Heart right ventricle (tissue), 16 donors: ENCODE results near the gene ZNF222. TPM values are rescaled to one million over a fixed set of nuclear protein-coding genes. Genes with fewer than 3 reads are reported as not detected.

Experiments used
- ATAC-seq, 8 donors: fragments of 200-7000 bp; cut with Tn5 transposase; one replicate each; pipeline ENCODE4 v1.9.1; 2020; ENCODE audit warnings: mild to moderate bottlenecking in 8 of 8, moderate library complexity in 8 of 8, moderate number of reproducible peaks in 1 of 8
- DNase-seq, 2 donors: peaks; one replicate each; pipeline ENCODE4 v3.0.0-alpha.2; 2020
- H3K27ac ChIP-seq, 10 donors: fragments of 200-600 bp; sonication (generic) in 2 of 10; one replicate each; pipeline versions ENCODE4 v1.5.0 to v1.8.0; 2020 to 2022; ENCODE audit warnings: mild to moderate bottlenecking in 3 of 10
- H3K27me3 ChIP-seq, 7 donors: fragments of 200-600 bp; one replicate each; pipeline ENCODE4 v1.8.0; 2021 to 2022; ENCODE audit warnings: mild to moderate bottlenecking in 2 of 7
- H3K36me3 ChIP-seq, 9 donors: fragments of 200-600 bp; sonication (generic) in 1 of 9; one replicate each; pipeline versions ENCODE4 v1.5.0 to v1.8.0; 2020 to 2022; ENCODE audit warnings: mild to moderate bottlenecking in 2 of 9
- H3K4me1 ChIP-seq, 9 donors: fragments of 200-600 bp; sonication (generic) in 1 of 9; one replicate each; pipeline versions ENCODE4 v1.5.0 to v1.8.0; 2020 to 2022; ENCODE audit warnings: mild to moderate bottlenecking in 4 of 9
- H3K4me3 ChIP-seq, 10 donors: fragments of 200-600 bp; sonication (generic) in 2 of 10; one replicate each; pipeline versions ENCODE4 v1.5.0 to v1.8.0; 2020 to 2022; ENCODE audit warnings: mild to moderate bottlenecking in 7 of 10, moderate library complexity in 2 of 10
- H3K9me3 ChIP-seq, 11 donors: fragments of 200-600 bp in 10 of 11; sonication (generic) in 2 of 11; one replicate each; pipeline versions ENCODE4 v1.5.0 to v1.8.0; 2013 to 2022; ENCODE audit warnings: mild to moderate bottlenecking in 2 of 11, control low read depth in 1 of 11, moderate library complexity in 1 of 11
- CTCF ChIP-seq, 9 donors: fragments of 200-600 bp; sonication (generic) in 2 of 9; IDR thresholded peaks; one replicate each; pipeline versions ENCODE4 v1.5.0 to v1.8.0; 2021 to 2022; ENCODE audit warnings: antibody characterized with exemption in 9 of 9, mild to moderate bottlenecking in 5 of 9, moderate library complexity in 1 of 9
- WGBS, 2 donors: extraction: QIAGEN DNeasy Blood & Tissue Kit; methylation state at CpG; one replicate each; pipeline ENCODE4 v1.1.7; 2013; ENCODE audit warnings: inconsistent platforms in 1 of 2; 5-methylcytosine and 5-hydroxymethylcytosine counted together
- intact Hi-C, 10 donors: fragments of 100-400 bp; cut with DNase I; formaldehyde crosslinking; loops; one replicate each; pipeline versions ENCODE4 v1.11.1 to v1.14.2; 2022
- polyA plus RNA-seq, 2 donors: library from polyadenylated mRNA; stranded (reverse); fragments of 200-250 nt; gene quantifications; one replicate each; pipeline ENCODE4 v1.2.3, GENCODE V29; 2013
- total RNA-seq, 10 donors: library from RNA; stranded (reverse); fragmentation: NEBNext Ultra II Directional in 3 of 10; extraction: Animal tissue kit (Norgen Biotek cat#: 25700) in 3 of 10; gene quantifications; one replicate each; pipeline versions ENCODE4 v1.2.1 to v1.2.4, GENCODE V29; 2021 to 2023
- donor health status: Arrhythmogenic right ventricular cardiomyopathy.
- donor health status: ischemic (EF 13 %, LVEDD 7.1; RV severe dilation, severe dysfunction).
- donor health status: healthy with polysubstance abuse.
- donor health status: DM: no; HTN: yes; CAD: no.
- donor health status: DM: no; HTN: no; CAD: no.
- donor health status: ischemic (EF 25% LVEDD 6.9; RV normal size, moderate dysfunction).
- donor health status: ischemic (EF 25% LVEDD 5.7; RV mildly dilated, moderate dysfunction).
- donor health status: healthy.
- donor health status: DM: yes; HTN: yes; CAD: no.
- donor health status: Ischemic cardiomyopathy.
- donor health status: ischemic (EF 35%, LVEDD 5.7; RV mildly dilated, moderate dysfunction).
- donor health status: nonischemic (EF 11% LVEDD 7.7; RV severe dilation, severe dysfunction).
- donor health status: DM: yes; HTN: yes; CAD: no.
- donor health status: PGD.
- donor health status: ischemic (EF 29% LVEDD 5.4; RV normal size, mild dysfunction).
- donor health status: nonischemic (EF 23%, LVEDD 6.1; RV moderate dilation, normal function).

The ZNF222 gene
- total and polyA plus RNA-seq, 12 donors: 2.1 to 5.8 (median 3.7) TPM

DNA sequence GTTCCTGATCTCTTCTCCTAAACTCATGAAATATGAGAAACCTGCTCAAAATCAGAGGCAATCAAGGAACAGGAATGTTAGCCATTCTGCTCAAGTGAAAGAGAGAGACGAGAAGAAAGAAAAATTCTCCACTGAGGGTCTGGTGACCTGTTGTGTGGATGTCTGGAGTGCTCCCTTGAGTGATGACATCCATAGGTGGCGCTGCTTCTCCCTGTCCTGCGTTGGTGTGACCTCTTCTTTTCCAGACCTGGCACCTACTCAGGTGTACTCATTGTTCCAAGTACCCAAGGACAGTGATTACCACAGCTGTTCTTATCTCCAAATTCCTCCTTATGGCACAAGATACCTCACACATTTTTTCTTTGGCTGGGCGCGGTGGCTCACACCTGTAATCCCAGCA lies 30.7 kb downstream of the ZNF222 start:
- DNase-seq (no peak), ATAC-seq (no peak)
- 90 to 91% methylated on average over 5 of the region's 5 CpGs for WGBS, 2 donors
- H3K27me3 ChIP-seq: no peaks in the 10 kb centered on the region
- H3K9me3 ChIP-seq: peaks cover 0 to 45% (median 0%) of the 10 kb centered on the region in 11 donors
- intact Hi-C loops: no loop called here
- no peak overlapping the region for H3K4me3 ChIP-seq
- H3K27ac ChIP-seq: no peak overlapping the region
- peaks cover 3 to 18% (median 12%) of the 10 kb centered on the region in 9 donors for H3K4me1 ChIP-seq
- no peak for TF ChIP-seq CTCF (IDR thresholded peaks at IDR 0.05)
- H3K36me3 ChIP-seq: peaks cover 0 to 67% (median 40%) of the 10 kb centered on the region in 9 donors

DNA sequence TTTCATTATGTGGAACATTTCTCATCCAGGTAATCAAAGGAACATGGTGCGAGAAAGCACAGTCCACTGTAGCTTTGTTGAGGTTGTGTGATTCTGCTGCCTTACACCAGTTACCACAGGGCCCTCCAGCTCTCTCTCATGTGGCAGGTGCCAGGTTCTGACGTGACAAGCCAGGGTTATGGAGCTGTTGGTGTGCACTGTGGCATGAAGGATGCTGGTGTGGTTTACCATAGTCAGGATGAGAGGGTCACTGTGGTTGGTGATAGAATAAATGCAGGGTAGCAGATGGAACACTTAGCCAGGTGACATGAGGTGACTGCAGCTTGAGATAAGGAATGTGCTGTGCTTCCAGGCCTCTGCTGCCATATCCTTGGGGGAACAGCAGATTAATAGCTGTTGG lies 34.0 kb downstream of the ZNF222 start:
- intact Hi-C loops: no loop called here
- Histone ChIP-seq H3K36me3 (peaks cover 2 to 100% (median 71%) of the 10 kb centered on the region in 9 donors), H3K4me1 (no peaks in the 10 kb centered on the region), H3K27me3 (no peaks in the 10 kb centered on the region), H3K4me3 (no peak overlapping the region), H3K9me3 (peaks cover 0 to 60% (median 0%) of the 10 kb centered on the region in 11 donors), H3K27ac (no peak overlapping the region)
- ATAC-seq: peak in 1 of 8 donors; percentile 13
- TF ChIP-seq CTCF (IDR thresholded peaks at IDR 0.05): no peak
- 95 to 97% methylated on average over 2 of the region's 2 CpGs for WGBS, 2 donors
- DNase-seq: no peak

DNA sequence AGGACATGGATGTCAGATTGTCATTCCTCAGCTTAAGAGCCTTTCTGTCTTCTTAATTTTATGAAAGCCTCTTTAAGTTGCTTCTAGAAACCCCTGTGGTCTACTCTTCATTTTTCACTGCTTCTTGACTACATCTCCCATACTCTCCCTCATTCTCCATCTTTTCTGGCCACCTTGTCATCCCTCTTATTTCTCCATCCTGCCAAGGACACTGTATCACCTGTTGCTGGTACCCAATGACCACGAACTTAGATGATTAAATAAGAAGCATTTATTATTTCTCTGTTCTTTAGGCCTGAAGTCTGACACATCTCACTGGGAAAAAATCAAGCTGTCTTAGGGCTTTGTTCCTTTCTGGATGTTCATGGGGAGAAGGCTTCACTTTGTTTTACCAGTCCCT lies 35.9 kb downstream of the ZNF222 start:
- TF ChIP-seq CTCF (IDR thresholded peaks at IDR 0.05): no peak
- no peak overlapping the region for H3K27ac ChIP-seq
- no peak for ATAC-seq
- WGBS, 2 donors: 93 to 97% methylated on average over 1 of the region's 1 CpG
- no peak overlapping the region for H3K4me3 ChIP-seq
- peaks cover 0 to 63% (median 12%) of the 10 kb centered on the region in 11 donors for H3K9me3 ChIP-seq
- H3K4me1 ChIP-seq: no peaks in the 10 kb centered on the region
- no peaks in the 10 kb centered on the region for H3K27me3 ChIP-seq
- H3K36me3 ChIP-seq: peaks cover 2 to 100% (median 76%) of the 10 kb centered on the region in 9 donors
- intact Hi-C loops: no loop called here
- no peak for DNase-seq

DNA sequence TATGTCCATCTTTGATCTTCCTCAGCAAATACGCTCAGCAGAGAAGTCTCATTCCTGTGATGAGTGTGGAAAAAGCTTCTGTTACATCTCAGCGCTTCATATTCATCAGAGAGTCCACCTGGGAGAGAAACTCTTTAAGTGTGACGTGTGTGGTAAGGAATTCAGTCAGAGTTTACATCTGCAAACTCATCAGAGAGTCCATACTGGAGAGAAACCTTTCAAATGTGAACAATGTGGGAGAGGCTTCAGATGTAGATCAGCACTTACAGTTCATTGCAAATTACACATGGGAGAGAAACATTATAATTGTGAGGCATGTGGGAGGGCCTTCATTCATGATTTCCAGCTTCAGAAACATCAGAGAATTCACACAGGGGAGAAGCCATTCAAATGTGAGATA lies 41.1 kb downstream of the ZNF222 start:
- no peak for ATAC-seq
- no peak overlapping the region for H3K27ac ChIP-seq
- H3K9me3 ChIP-seq: peaks cover 0 to 94% (median 34%) of the 10 kb centered on the region in 11 donors
- no peaks in the 10 kb centered on the region for H3K27me3 ChIP-seq
- TF ChIP-seq CTCF (IDR thresholded peaks at IDR 0.05): no peak
- no peak for DNase-seq
- H3K4me3 ChIP-seq: no peak overlapping the region
- intact Hi-C loops: no loop called here
- 63 to 84% methylated on average over 3 of the region's 3 CpGs for WGBS, 2 donors
- H3K36me3 ChIP-seq: peaks cover 4 to 74% (median 61%) of the 10 kb centered on the region in 9 donors
- peaks cover 0 to 3% (median 2%) of the 10 kb centered on the region in 9 donors for H3K4me1 ChIP-seq
